Gastrocnemius medialis (tissue), 4 donors: ENCODE data around the gene GFOD1.

Source experiments
- POLR2A ChIP-seq, 2 donors: fragments of 450-650 bp; IDR thresholded peaks; one replicate each; pipeline ENCODE4 v1.6.1; 2017; ENCODE audit warnings: antibody characterized with exemption in 2 of 2, mild to moderate bottlenecking in 2 of 2, moderate library complexity in 2 of 2
- TF ChIP-seq, protein P1 (sequence below), 5 experiments: fragments of 450-650 bp in 3 of 5; fragments of 200-600 bp in 2 of 5; sonication (generic) in 2 of 5; IDR thresholded peaks in 4 of 5; conservative IDR thresholded peaks in 1 of 5; 1 replicate in 4 of 5; 2 replicates in 1 of 5; pipeline ENCODE4 v1.5.1; 2016 to 2019; ENCODE audit warnings: antibody characterized with exemption in 5 of 5, mild to moderate bottlenecking in 3 of 5, moderate library complexity in 3 of 5

DNA sequence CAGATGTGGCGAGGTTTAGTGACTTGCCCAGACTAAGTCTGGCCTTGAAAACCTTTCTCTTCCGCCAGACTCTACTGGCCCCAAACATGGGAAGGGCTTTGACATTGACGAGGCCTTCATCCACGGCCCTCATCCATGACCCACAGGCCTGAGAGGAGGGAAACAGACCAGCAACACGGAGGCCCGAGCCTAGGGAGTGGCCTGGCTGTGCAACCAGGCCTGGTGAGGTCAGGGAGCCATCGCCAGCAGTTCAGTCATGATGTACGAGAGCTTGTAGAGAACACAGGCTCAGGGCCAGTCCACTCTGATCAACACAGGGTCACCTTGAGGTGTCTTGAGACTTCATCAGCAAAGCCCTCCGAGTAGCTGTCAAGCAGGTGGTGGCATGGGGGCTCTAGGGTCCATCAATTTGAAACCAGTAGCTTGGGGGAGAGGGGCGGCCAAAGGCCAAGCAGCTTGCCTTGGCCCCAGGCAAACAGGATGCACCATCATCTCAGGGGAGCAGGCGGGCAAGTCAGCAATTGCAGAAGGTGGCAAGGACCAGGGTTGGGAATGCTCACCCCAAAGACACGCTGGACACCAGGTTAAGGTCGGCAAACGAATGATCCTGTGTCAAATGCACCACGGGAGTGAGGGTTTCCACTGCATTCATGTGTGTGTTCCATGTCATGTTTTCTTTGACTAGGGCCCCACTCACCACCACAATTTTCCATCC, 36.1 kb downstream of the GFOD1 start:
- TF ChIP-seq, protein P1, sequence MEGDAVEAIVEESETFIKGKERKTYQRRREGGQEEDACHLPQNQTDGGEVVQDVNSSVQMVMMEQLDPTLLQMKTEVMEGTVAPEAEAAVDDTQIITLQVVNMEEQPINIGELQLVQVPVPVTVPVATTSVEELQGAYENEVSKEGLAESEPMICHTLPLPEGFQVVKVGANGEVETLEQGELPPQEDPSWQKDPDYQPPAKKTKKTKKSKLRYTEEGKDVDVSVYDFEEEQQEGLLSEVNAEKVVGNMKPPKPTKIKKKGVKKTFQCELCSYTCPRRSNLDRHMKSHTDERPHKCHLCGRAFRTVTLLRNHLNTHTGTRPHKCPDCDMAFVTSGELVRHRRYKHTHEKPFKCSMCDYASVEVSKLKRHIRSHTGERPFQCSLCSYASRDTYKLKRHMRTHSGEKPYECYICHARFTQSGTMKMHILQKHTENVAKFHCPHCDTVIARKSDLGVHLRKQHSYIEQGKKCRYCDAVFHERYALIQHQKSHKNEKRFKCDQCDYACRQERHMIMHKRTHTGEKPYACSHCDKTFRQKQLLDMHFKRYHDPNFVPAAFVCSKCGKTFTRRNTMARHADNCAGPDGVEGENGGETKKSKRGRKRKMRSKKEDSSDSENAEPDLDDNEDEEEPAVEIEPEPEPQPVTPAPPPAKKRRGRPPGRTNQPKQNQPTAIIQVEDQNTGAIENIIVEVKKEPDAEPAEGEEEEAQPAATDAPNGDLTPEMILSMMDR (IDR thresholded peaks at IDR 0.05 in 4 of 5, conservative IDR thresholded peaks at IDR 0.05 in 1 of 5), result no peak
- TF ChIP-seq POLR2A (IDR thresholded peaks at IDR 0.05), result no peak
